PC-3 (cell line): Measurements from ENCODE around the gene SLC38A10.

Source experiments
- CTCF ChIP-seq: fragments of 300-600 bp; sonication (generic); conservative IDR thresholded peaks from 2 replicates; pipeline ENCODE4 v1.5.1; 2017; ENCODE audit warnings: antibody characterized with exemption, low read depth, mild to moderate bottlenecking, low read length
- EZH2 ChIP-seq: fragments of 300-600 bp; sonication (generic); IDR thresholded peaks from one replicate; pipeline ENCODE4 v1.6.1; 2017; ENCODE audit warnings: antibody characterized with exemption, mild to moderate bottlenecking, low read length; ENCODE audit not compliant: unreplicated experiment

DNA sequence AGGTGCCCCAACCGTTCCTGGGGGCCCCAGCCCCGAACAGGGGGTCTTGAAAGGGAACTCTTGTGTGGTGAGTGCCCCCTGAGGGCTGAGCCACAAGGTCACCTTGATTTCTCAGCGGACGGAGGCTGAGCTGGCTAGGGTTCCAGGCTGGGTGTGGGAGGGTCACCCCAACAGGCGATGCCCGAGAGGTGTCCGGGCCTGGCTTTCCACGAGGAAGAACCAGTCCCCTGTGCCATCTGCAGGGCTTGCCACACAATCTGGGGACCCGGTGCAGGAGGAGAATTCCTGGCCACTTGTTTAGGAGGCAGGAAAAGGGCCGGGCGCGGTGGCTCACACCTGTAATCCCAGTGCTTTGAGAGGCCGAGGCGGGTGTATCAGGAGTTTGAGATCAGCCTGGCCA is 16.8 kb upstream of the SLC38A10 start:
- TF ChIP-seq CTCF (no peak), EZH2 (no peak)
